Brain pericyte (primary cell): ENCODE results near the gene GRAMD4.

Experiments used
- DNase-seq: peaks from one replicate; pipeline ENCODE4 v3.0.0-alpha.2; 2012; ENCODE audit warnings: low read depth, low spot score

Gene GRAMD4

DNA sequence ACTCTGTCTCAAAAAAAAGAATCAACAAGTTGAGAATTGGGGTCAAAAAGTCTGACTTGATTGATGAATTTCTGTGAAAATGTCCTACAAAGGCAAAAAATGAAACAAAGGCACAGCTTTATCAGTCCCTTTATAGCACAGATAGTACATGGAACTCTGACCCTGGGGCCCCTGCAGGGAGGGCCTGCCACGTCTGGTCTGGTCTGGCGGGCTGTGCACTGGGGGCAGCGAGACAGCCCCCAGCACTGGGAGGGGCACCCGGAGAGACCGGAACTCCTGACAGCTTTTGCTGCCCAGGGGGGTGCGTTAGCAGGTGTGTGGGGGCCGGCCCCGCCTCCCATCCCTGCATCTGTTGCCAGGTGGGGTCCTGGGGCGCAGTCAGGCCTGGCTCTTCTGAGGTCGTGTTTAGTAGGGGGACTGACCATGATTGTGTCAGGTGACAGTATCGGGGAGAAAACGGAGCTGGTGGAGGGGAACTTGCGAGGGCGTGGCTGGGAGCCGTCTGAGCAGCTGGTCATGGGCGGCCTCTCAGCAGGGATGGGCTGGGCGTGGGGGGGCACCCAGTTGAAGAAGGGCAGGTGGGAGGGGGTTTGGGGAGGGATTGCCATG is 51.7 kb downstream of the GRAMD4 start:
- no peak for DNase-seq

DNA sequence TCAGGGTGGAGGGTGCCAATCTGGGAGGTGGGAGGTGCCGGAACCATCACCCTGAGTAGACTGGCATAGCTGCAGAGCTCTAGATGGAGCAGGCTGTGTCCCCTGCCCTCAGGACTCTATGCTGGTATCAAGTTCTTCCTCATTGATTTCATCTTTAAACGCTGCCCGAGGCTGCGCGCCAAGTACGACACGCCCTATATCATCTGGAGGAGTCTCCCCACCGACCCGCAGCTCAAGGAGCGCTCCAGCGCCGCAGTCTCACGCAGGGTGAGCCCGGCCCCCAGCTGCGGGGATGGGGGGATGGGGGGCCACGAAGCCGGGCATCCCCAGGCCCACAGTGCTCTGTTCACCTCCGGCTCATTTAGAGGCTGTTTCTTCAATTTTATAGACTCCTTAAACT is 52.5 kb downstream of the GRAMD4 start:
- DNase-seq, result no peak

DNA sequence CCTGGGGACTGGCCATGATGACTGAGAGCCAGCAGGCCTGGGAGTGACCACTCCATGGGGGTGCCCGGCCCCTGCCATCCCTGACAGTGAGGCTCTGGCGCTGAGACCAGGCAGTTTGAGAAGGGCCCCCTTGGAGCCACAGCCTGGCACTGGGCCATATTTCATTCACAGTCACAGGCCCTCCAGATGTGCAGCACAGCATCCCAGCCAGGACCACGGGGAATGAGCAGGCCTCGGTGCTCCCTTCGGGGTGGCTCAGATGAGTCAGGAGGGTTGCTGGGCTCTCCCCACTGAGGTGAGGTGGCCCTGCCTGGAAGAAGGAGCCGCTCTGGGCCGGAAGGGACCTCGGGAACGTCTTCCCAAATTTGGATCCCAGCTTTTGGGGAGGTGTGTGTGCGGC is 53.0 kb downstream of the GRAMD4 start:
- no peak for DNase-seq

DNA sequence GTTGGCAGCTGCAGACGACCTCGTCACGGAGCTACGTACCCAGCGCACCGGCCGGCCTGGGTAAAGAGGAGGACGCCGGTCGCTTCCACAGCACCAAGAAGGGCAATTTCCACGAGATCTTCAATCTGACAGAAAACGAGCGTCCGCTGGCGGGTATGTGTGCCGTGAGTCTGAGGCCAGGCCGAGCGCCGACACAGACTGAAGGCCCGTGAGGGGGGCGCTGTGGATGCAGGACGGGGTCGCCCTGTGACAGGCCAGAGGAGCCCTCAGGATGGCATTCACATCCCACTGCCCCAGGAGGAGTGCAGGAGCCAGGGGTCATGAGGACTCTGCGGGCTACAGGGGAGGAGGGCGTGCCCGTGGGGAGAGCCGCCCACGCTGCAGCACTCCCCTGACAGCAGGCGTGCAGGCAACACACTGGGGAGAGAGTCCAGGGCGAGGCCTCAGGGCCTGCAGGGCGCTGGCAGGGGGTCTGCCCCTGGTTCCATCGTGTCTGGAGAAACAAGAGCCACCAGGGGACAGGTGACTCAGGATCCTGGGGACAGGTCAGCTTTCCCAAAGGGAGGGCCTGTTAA is 53.6 kb downstream of the GRAMD4 start:
- no peak for DNase-seq

DNA sequence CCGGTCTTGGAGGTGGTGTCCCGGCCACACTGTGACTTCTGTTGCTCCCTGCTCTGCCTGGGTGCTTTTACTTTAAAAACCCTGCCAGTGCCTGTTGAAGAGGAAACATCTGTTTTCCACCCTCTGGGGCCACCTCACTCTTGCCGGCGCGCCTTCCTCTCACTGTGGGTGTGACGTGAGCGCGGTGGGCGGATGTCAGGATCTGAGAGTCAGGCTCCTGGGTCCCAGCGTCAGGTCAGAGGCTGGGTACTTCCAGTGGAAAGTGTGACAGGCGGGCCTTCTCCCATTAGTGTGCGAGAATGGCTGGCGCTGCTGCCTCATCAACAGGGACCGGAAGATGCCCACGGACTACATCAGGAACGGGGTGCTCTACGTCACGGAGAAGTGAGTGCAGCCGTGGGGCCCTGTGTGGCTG is 54.2 kb downstream of the GRAMD4 start:
- no peak for DNase-seq

DNA sequence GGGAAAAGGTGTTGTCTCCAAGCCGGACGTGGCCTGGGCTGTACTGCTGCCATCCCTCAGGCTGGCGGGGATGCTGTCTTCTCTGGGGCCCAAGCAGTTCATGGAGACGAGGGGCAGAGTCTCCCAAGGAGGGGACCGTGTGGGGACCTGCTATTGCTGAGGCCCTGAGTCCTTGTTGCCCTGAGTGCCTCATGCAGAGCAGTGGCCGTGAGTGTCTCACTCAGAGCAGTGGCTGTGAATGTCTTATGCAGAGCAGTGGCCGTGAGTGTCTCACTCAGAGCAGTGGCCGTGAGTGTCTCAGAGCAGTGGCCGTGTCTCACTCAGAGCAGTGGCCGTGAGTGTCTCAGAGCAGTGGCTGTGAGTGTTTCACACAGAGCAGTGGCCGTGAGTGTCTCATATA is 54.7 kb downstream of the GRAMD4 start:
- no peak for DNase-seq

DNA sequence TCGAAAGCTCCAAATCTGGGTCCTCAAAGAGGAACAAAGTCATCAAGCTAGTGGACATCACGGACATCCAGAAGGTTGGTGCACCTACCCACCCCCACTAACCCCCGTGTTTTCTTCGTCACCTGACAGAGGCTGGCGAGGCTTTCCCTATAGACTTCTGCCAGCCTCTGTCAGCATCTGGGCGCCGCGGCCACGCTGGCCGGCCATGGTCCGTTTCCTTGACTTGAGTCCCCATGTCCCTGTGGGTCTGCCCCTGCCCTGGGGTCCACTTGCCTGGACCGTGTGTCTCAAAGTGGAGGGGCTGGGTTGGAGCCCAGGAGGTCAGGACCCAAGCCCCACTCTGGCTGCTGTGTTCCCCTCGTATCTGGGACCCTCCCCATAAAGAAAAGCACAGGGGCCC is 55.3 kb downstream of the GRAMD4 start:
- no peak for DNase-seq

DNA sequence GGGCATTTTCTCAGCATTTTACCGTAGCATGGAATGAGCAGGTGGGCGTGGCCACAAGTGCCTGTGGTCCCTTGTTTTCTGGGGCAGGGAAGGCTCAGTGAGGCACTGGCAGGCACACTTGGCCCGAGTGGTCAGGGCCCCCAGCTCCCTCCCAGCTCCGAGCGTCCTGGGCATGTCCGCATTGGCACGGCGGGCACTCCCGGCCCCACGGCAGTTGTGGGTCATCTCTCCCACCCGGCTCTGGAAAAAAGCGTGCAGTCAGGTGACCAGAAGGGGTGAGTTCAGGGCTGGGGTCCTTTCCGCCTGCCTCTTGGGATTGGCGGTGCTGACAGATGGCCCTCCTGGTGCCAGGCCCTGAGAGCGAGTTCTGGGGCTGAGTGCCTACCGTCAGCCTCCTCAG is 55.8 kb downstream of the GRAMD4 start:
- no peak for DNase-seq

DNA sequence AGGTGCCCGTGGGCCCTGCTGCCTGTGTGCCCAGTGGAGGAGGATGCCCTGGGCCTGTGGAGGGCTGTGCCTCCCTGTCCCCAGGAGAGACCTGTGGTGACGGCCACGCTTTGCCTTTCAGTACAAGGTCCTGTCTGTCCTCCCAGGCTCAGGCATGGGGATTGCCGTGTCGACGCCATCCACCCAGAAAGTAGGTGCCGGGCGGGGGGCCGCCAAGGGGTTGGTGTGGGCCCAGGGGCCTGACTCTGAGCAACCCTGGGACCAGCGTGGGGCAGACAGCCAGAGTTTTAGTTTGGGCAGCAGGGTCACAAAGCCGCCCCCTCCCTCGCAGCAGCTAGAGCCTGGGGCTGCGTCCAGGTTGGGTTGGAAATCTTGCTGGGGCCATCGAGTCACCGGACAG is 56.3 kb downstream of the GRAMD4 start:
- no peak for DNase-seq

DNA sequence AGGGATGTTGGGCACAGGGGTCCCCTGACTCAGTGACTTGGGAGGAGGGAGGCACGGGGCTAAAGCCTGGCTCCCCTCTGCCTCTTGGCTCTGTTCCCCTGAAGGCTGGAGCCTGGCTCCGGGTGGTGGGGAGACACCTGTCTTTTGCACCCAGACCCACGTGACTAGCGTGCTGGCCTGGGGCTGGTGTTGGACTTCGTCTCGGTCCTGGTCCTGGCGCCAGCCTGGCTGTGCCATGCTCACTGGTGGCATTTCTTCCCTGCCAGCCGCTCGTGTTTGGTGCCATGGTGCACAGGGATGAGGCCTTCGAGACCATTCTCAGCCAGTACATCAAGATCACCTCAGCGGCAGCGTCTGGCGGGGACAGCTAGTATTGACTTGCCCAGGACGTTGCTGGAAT is 56.7 kb downstream of the GRAMD4 start:
- DNase-seq, result no peak

DNA sequence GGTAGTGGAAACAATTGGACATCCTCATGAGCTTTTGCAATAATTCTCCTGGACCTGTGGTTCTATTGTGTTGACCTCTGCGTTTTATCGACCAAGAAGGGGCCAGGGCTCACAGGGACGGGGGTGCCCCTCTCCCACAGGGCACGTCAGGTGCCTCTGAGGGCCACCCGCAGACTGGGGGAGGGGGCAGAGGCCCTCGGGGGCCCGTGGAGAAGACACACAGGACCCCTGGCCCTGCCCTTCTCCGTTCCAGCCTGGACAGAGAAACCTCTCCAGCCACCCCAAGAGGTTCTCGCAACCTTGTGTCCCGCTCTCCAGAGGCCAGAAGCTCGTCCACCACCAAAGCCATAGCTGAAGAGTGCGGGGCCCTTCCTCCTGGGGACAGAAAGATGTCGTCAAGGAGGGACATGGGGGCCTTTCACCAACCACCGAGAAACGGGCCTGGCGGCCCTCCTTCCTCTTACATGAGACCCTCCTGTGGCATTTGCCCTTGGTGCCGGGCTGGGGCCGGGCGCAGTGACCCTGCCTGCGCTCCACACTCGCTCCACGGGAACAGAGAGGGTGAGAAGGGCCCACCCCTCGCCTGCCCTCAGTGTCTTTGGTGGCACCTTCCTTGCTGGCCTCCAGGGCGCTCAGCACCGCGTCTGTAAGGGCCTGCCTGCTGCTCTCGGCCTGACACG is 57.3 kb downstream of the GRAMD4 start:
- DNase-seq, result no peak

DNA sequence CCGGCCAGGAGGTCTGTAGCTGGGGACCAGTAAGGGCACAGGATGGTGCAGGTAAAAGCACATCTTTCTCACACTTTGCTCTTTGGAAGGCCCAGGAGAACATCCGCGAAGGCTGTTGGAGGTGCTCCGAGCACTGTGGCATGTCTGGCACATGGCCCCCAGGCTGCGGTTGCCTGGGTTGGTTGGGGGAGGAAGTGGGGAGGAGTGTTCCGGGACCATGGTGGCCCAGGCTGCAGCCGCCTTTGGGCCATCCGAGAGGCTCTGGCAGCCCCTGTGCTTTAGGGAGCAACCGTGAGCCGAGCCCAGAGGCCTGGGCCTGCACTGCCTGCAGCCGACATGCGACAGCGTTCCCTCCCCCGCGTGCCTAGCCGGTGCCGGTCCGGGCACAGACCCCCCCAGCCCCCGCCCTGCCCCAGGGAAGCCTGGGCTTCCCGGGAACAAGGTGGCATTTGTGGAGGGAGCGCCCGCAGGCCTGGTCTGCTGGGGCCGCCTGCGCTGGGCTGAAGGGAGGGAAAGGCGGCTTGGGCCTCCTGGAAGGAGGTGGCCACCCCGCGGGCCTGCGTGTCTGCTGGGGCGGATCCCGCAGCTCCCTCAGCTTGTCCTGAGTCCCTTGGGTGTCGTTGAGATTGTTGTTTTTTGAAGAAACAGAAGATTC is 57.9 kb downstream of the GRAMD4 start:
- no peak for DNase-seq

DNA sequence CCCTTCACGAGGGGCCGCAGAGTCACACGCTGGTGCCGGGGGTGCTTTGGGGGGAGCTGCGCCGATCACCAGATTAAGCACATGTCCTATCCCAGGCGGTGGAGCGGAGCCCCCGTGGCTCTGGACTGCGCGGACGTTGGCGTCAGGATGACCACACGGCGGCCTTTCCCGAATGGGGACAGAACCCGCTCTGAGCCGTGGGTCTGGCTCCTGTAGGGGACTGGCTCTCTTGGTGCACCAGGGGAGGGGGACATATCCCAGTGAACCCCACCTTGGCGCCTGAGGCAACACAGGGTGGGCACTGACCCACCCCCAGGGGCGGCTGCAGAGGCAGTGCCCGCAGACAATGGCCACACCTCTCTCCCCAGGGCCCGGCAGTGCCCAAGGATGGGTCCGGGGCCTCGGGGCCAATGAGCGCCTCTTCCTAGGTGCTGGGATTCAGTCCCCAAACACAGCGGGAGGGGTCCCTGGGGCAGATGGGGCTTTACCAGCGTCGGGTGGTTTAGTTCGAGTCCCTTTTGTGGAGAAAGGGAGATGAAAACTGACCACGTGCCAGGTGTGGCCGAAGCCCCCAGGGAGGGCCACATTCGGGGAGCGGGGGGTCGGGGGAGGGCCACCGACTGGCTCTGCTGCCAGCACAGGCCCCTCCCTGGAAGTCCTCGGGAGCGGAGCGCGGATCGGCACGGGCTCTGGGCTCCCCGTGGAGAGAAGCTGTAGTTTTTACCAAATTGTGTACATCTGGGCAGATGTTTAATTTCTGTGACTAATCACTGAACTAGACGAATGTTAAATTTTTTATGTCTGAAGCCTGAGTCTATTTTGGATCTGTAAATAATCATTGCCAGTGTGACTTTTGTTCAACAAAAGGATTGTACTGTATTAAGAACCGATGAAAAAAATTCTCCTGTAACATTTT is 58.9 kb downstream of the GRAMD4 start:
- no peak for DNase-seq

DNA sequence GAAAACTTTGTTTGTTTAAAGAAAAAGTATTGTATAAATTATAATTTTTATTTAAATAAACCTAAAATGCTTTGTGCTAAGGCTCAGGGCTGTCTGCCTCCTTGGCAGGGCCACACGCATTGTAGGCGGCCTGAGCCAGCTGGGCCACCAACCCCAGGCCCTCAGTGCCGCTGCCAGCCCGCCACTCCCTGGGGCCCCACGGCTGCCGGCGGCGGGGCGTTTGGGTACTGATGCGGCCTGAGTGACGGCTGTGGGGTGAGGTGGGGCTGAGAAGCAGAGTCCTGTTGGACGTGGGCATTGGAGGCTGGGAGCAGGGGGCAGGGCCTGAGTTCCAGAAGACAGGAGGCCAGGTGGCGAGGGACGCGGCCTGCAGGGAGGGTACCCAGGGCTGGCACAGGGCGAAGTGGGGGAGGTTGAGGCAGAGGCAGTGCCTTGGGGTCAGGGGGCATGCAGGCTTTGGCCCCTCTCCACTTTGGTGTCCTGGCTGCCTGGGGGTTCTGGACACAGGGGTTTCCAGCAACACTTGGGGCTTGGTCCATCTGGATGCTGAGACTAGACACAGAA is 59.6 kb downstream of the GRAMD4 start:
- no peak for DNase-seq

DNA sequence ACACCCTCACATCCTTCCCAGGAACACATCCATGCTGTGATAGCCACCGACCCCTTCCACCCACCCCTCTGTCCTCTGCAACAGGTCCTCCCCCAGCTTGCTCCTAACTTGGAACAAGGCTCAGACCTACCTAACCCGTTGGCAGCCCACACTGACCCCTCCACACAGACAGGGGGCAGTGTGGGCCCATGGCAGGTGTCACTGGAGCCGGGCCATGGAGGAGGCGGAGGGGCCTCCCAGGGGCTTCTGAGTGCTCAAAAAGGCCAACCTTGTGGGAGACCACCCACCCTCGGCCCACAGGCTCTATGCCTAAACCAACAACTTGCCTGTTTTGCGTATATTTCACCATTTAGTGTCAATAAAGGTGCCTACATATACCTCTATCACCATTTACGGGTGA is 60.8 kb downstream of the GRAMD4 start:
- DNase-seq, result no peak

DNA sequence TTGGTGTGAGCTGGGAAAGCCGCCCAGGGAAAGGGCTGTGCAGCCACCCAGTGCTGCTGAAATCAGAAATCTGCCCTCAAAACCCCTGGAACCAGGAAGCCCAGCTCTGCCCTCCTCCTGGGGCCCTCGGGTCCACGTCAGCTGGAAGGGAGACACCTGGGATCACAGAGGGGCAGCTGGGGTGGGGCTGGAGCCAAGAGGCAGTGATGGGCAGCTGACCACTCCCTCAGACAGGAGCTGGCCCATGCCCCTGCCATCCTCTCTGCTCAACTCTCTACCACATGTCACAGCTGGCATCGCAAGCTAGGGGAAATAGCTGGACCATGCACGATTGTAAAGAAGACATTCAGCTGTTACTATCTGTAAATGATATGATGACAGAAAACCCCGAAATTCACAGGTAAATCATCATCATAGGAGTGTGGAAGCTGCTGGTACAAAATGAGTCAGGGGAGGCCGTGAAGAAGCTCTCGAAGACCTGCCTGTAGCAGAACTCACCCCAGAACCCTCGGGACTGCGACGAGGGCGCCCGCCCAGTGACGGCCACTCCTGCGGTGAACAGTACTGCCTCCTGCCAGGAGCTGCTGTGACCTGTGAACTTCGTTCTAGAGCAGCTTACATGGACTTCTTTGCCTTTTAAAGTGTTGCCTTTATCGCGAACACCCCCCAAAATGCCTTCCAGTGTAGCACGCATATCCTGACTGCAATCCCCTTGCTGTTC is 62.0 kb downstream of the GRAMD4 start:
- no peak for DNase-seq

DNA sequence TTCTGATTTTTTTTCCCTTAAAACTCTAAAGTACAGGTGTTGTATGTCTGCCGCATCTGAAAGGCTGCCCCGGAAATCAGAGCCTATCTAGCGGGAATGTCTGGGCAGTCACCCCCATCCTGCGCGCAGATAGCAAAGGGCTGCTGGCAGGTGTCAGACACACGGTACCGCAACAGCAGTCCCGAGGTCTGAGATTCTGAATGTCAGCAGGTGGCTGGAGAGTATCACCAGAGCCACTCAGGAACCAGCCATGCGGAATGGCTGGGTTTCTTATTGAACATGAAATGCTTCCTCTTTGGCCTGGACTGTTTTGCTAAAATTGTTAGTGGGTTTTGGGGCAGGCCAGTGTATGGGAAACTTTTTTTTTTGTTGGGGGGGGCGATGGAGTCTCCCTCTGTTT is 64.5 kb downstream of the GRAMD4 start:
- no peak for DNase-seq

DNA sequence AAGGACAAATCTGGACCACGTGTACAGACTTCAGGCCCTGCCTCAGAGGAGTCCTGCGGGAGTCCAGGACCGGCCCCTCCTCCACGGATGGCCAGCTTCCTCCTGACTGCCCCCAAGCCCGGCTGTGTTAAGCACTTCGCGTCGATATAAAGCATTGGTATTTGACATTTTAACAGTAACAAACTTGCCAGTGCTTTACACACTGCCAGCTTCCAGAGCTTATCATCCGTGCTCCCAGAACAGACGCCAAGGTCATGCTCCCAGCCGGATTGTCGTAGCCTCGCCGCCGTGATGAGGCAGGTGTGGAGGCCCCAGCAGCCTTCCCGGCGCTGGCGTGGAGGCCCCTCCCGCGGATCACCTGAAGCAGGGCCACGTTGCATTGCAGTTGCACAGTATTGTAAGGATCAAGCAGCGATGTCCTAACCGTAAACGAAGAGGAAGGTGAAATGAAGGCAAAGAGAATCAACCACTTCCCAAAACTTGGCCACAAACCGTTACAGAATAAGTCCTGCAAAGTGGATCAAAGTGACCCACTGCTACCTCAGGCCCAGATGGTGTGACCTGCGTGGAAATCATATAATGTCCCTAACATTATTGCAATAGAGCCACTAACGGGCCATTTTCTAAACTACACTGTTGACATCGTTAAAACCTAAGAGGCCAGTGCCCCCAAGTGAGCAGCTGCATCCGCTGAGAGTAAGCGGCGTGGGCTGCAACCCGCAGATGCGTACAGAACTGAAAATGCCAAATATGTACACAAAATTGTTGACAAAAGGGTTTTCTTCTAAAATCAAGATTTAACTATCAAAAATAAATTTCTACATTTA is 66.2 kb downstream of the GRAMD4 start:
- no peak for DNase-seq

DNA sequence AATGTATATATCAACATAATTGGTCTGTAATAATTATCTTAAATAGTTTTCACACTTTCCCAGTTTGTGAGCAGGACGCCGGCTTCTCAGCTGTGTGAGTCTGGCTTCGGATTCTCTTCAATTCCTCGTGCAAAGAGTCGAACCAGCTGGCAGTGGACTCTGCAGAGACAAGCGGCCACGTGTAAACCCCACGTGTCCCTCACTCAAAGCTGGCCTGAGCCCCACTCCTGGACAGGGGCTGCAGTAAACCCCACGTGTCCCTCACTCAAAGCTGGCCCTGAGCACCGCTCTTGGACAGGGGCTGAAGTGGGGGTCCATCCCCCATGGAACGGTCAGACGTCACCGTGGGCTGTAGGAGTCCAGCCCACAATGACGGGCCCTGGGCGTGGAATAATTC is 66.9 kb downstream of the GRAMD4 start:
- DNase-seq, result no peak

DNA sequence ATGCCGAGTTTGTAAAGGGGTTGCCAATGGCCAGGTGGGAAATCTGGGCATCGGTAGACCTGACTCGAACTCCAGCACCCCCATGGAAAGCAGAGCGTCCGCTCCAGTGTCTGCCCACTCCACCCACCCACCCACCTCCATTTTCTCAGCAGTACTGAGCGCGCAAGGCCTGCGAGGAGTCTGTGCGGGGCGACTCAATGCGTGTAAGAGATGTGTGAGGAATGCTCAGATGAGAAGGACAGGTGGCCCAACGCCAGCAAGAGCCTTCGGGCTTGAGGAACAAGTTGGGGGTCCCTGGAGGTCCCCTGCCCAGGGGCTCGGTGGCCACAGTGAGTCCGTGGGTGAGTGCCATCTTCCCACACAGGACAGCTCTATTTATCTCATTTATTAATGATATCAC is 67.3 kb downstream of the GRAMD4 start:
- no peak for DNase-seq
